Measurements from ENCODE around the gene MAPK1. TPM values are rescaled to one million over a fixed set of nuclear protein-coding genes. Genes with fewer than 3 reads are reported as not detected.

Gene MAPK1
- total RNA-seq, 4 donors from 2014 or later = 29.4 to 47.3 (median 33.1) TPM

GRCh38 chr22:21828268-21828638, 39.2 kb downstream of the MAPK1 start:
- TF ChIP-seq CTCF (IDR thresholded peaks at IDR 0.05; ENCODE audit: low read depth) = no peak

GRCh38 chr22:21827628-21828267, 39.7 kb downstream of the MAPK1 start:
- TF ChIP-seq CTCF (IDR thresholded peaks at IDR 0.05; ENCODE audit: low read depth) = no peak

- no peak for TF ChIP-seq CTCF (IDR thresholded peaks at IDR 0.05; ENCODE audit: low read depth)
Observed at GRCh38 chr22:21826204-21826603, 41.2 kb downstream of the MAPK1 start.

- no peak for TF ChIP-seq CTCF (IDR thresholded peaks at IDR 0.05; ENCODE audit: low read depth)
Observed at GRCh38 chr22:21824445-21824912, 43.0 kb downstream of the MAPK1 start.

GRCh38 chr22:21823740-21824444, 43.6 kb downstream of the MAPK1 start:
- TF ChIP-seq CTCF (IDR thresholded peaks at IDR 0.05; ENCODE audit: low read depth) = no peak

- TF ChIP-seq CTCF (IDR thresholded peaks at IDR 0.05; ENCODE audit: low read depth) = no peak
Observed at GRCh38 chr22:21819183-21819770, 48.2 kb downstream of the MAPK1 start.

- TF ChIP-seq CTCF (IDR thresholded peaks at IDR 0.05; ENCODE audit: low read depth) = no peak
Observed at GRCh38 chr22:21818487-21819182, 48.8 kb downstream of the MAPK1 start.

Data from subcutaneous adipose tissue (tissue), 4 donors.